Naive thymus-derived CD4-positive, alpha-beta T cell (primary cell): ENCODE measurements around the gene ABCG4. TPM values are rescaled to one million over a fixed set of nuclear protein-coding genes. Genes with fewer than 3 reads are reported as not detected.
A peak's percentile ranks its signal among the peaks of the same experiment; 100 is the strongest.

ENCODE experiments used
- ATAC-seq: fragments of 150-1000 bp; cut with Tn5 transposase; 2 replicates; pipeline ENCODE4 v1.10.0; 2021; ENCODE audit warnings: mild to moderate bottlenecking, moderate library complexity
- CTCF ChIA-PET: fragments of 350-600 bp; sonication (Branson Sonifier 250); formaldehyde crosslinking; loops from one replicate; lab custom pipeline; 2021; ENCODE audit warnings: antibody characterized with exemption; lab: Charles Lee
- POLR2A ChIA-PET: fragments of 350-600 bp; sonication (Branson Sonifier 250); formaldehyde crosslinking; loops from one replicate; lab custom pipeline; 2021; ENCODE audit warnings: antibody characterized with exemption, inconsistent platforms; lab: Charles Lee
- DNase-seq, 9 donors: peaks; one replicate each; pipeline versions ENCODE4 v3.0.0 to v3.0.0-alpha.2; 2020 to 2022; ENCODE audit warnings: mixed read lengths in 1 of 9
- H3K27ac ChIP-seq: one replicate; pipeline ENCODE4 v1.7.0; 2013; ENCODE audit warnings: mild to moderate bottlenecking, low read depth, low read length, moderate library complexity
- H3K27me3 ChIP-seq, 2 donors: one replicate each; pipeline ENCODE4 v1.7.0; 2013; ENCODE audit warnings: low read length in 2 of 2, mild to moderate bottlenecking in 2 of 2, moderate library complexity in 2 of 2; ENCODE audit not compliant: control insufficient read depth in 2 of 2, insufficient read depth in 2 of 2
- H3K36me3 ChIP-seq, 3 experiments: 1 replicate in 2 of 3; 2 replicates in 1 of 3; pipeline ENCODE4 v1.7.0; 2013; ENCODE audit warnings: low read length in 3 of 3, mild to moderate bottlenecking in 3 of 3, moderate library complexity in 1 of 3; ENCODE audit not compliant: insufficient read depth in 3 of 3, control insufficient read depth in 2 of 3
- H3K4me1 ChIP-seq, 2 donors: one replicate each; pipeline ENCODE4 v1.7.0; 2013; ENCODE audit warnings: low read length in 2 of 2, mild to moderate bottlenecking in 2 of 2, moderate library complexity in 1 of 2; ENCODE audit not compliant: control insufficient read depth in 2 of 2, insufficient read depth in 2 of 2
- H3K4me3 ChIP-seq: 2 replicates; pipeline ENCODE4 v1.7.0; 2013; ENCODE audit warnings: mild to moderate bottlenecking, low read length
- H3K9me3 ChIP-seq, 3 experiments: 1 replicate in 2 of 3; 2 replicates in 1 of 3; pipeline ENCODE4 v1.7.0; 2013; ENCODE audit warnings: low read length in 3 of 3; ENCODE audit not compliant: control insufficient read depth in 2 of 3
- H3K27ac Mint-ChIP-seq, 9 donors: one replicate each; pipeline ENCODE4 v1.8.0; 2020 to 2022; ENCODE audit warnings: mixed read lengths in 9 of 9, mild to moderate bottlenecking in 8 of 9, moderate library complexity in 5 of 9, inconsistent platforms in 2 of 9
- H3K27me3 Mint-ChIP-seq, 5 donors: one replicate each; pipeline ENCODE4 v1.8.0; 2021 to 2022; ENCODE audit warnings: mixed read lengths in 5 of 5, mild to moderate bottlenecking in 1 of 5
- H3K36me3 Mint-ChIP-seq, 5 donors: one replicate each; pipeline ENCODE4 v1.8.0; 2020 to 2022; ENCODE audit warnings: mixed read lengths in 5 of 5, mild to moderate bottlenecking in 3 of 5, inconsistent platforms in 1 of 5
- H3K4me1 Mint-ChIP-seq, 7 donors: one replicate each; pipeline ENCODE4 v1.8.0; 2020 to 2022; ENCODE audit warnings: mixed read lengths in 7 of 7, mild to moderate bottlenecking in 3 of 7, inconsistent platforms in 1 of 7
- H3K4me3 Mint-ChIP-seq, 10 donors: one replicate each; pipeline ENCODE4 v1.8.0; 2020 to 2022; ENCODE audit warnings: mild to moderate bottlenecking in 10 of 10, mixed read lengths in 10 of 10, moderate library complexity in 6 of 10, inconsistent platforms in 2 of 10
- H3K9me3 Mint-ChIP-seq, 11 donors: one replicate each; pipeline ENCODE4 v1.8.0; 2020 to 2022; ENCODE audit warnings: mixed read lengths in 11 of 11, mild to moderate bottlenecking in 4 of 11, inconsistent platforms in 1 of 11, moderate library complexity in 1 of 11
- intact Hi-C, 2 donors: fragments of 100-400 bp; cut with micrococcal nuclease; formaldehyde crosslinking; loops; one replicate each; pipeline ENCODE4 v1.15.1; 2023
- polyA plus RNA-seq, 2 donors: library from polyadenylated mRNA; unstranded; fragments of 300-500 nt; fragmentation: Illumina TruSeq; gene quantifications; one replicate each; pipeline ENCODE4 v1.2.3, GENCODE V29; 2021
- total RNA-seq, 6 experiments: library from RNA in 5 of 6; stranded (reverse) in 5 of 6; gene quantifications; 1 replicate in 5 of 6; 2 replicates in 1 of 6; pipeline ENCODE4 v1.2.3 and lab custom pipeline; 2021 to 2026

The ABCG4 gene
- total and polyA plus RNA-seq, 7 experiments from 2014 or later, result 0.13 TPM; not detected in 6

GRCh38 chr11:119204066-119204465 is 55.2 kb downstream of the ABCG4 start:
- Histone ChIP-seq H3K27ac (no peak overlapping the region), H3K4me3 (no peak overlapping the region), H3K4me1 (peaks cover 7 to 17% of the 10 kb centered on the region in 2 donors), H3K36me3 (peaks cover 0 to 4% (median 0%) of the 10 kb centered on the region in 3 experiments), H3K9me3 (no peaks in the 10 kb centered on the region), H3K27me3 (no peaks in the 10 kb centered on the region)
- ATAC-seq (no peak), DNase-seq (no peak)
- Mint-ChIP-seq H3K4me1 (peaks cover 10 to 33% (median 27%) of the 10 kb centered on the region in 7 donors), H3K9me3 (no peaks in the 10 kb centered on the region), H3K27me3 (peaks cover 0 to 3% (median 0%) of the 10 kb centered on the region in 5 donors), H3K27ac (peak overlapping the region in 1 of 9 donors; percentile 72), H3K36me3 (peaks cover 0 to 5% (median 0%) of the 10 kb centered on the region in 5 donors), H3K4me3 (no peak overlapping the region)
- POLR2A ChIA-PET, result interaction anchor here (0.8 to 2.3 kb wide), 5 partner anchors 12 to 147 kb away, joined by 3 to 11 read pairs (median 6); partner anchors contain the start of gene HYOU1
- intact Hi-C loops, result loop anchor here in 1 of 2 donors (2.0 kb wide), 1 partner anchor 137 kb away; the partner anchor contains the start of gene VPS11
- CTCF ChIA-PET, result interaction anchor here (1.0 to 4.6 kb wide), 4 partner anchors 59 to 119 kb away, joined by 5 to 64 read pairs (median 26); no protein-coding TSS in a partner anchor

DNA sequence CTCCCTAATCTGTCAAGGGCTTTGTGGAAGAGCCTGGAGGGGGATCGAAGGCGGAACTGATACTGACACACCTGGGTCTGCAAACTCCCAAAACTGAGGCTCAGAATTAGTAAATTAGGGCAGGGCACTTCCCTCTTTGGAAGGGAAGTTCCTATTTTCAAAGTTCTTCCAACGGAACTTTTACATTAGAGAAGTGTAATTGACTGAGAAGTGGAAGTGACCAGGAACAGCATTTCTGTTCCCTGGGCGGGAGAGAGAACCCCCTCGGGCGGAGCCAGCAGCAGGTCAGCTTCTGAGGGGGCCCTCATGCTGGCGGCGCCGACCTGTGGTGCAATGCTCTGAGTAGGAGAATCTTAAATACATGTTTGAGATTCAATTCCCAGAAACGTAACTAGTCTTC is 56.2 kb downstream of the ABCG4 start:
- intact Hi-C loops, result loop anchor here (1.0 to 5.0 kb wide), 7 partner anchors 37 to 176 kb away; partner anchors contain the start of genes SLC37A4 (in 1 of the 2), USP2 (in 1 of the 2) and VPS11 (in 1 of the 2)
- POLR2A ChIA-PET, result interaction anchor here (0.6 to 3.4 kb wide), 14 partner anchors 12 to 265 kb away, joined by 3 to 30 read pairs (median 8); no protein-coding TSS in a partner anchor
- H3K36me3 ChIP-seq, result peaks cover 0 to 4% (median 0%) of the 10 kb centered on the region in 3 experiments
- no peaks in the 10 kb centered on the region for H3K27me3 ChIP-seq
- peak overlapping the region in 9 of 10 donors; percentile 12 to 99 (median 82) for H3K4me3 Mint-ChIP-seq
- peak overlapping the region in 5 of 9 donors; percentile 26 to 90 (median 72) for H3K27ac Mint-ChIP-seq
- peaks cover 0 to 5% (median 0%) of the 10 kb centered on the region in 5 donors for H3K36me3 Mint-ChIP-seq
- H3K4me1 Mint-ChIP-seq, result peaks cover 18 to 44% (median 37%) of the 10 kb centered on the region in 7 donors
- CTCF ChIA-PET, result interaction anchor here (0.8 to 4.6 kb wide), 9 partner anchors 22 to 118 kb away, joined by 4 to 64 read pairs (median 7); no protein-coding TSS in a partner anchor
- no peak overlapping the region for H3K4me3 ChIP-seq
- H3K9me3 Mint-ChIP-seq, result no peaks in the 10 kb centered on the region
- peaks cover 7 to 22% of the 10 kb centered on the region in 2 donors for H3K4me1 ChIP-seq
- H3K27ac ChIP-seq, result no peak overlapping the region
- no peaks in the 10 kb centered on the region for H3K9me3 ChIP-seq
- DNase-seq, result no peak
- ATAC-seq, result no peak
- peaks cover 0 to 3% (median 0%) of the 10 kb centered on the region in 5 donors for H3K27me3 Mint-ChIP-seq

DNA sequence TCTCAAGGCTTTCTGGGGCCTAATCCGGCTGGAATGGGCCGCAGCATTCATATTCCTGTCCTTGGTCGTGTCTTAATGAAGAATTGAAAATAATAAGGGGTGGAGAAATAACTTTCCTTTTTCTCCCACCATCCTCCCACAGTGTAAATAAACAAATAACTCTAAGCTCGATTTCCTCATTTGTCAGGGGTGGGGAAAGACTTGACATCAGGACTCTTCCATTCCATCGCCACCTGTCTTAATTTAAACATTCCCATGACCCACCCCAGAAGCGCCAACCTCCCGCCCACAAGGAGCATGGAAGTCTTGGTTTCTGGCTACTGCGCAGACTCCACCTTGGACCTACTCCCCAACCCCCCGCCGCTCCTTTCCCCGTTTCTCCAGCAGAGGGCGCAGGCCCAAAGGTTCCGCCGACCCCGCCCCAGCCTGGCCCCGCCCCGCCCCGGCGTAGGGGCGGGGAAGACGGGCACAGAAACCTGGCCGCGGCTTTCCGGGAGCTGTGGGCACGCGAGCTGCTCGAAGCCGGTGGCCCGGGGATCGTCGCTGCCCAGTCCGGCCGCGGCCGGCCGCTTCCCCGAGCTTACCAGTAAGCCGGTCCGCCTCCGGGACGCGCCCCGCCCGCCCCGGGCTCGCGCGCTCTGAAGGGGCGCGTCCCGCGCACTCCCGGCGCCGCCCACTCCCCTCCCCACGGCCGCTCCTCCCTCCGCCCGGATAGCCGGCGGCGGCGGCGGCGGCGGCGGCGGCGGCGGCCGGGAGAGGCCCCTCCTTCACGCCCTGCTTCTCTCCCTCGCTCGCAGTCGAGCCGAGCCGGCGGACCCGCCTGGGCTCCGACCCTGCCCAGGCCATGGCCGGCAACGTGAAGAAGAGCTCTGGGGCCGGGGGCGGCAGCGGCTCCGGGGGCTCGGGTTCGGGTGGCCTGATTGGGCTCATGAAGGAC is 57.0 kb downstream of the ABCG4 start, which contains the start of gene CBL:
Gene CBL (plus strand): TSS at position 766 of the 937 bp plus-strand sequence. CDS start 79 bp downstream, at position 845.
- POLR2A ChIA-PET, result interaction anchor here (0.5 to 3.4 kb wide), 20 partner anchors 9 to 266 kb away, joined by 3 to 30 read pairs (median 4); partner anchors contain the start of gene RNF26
- Histone ChIP-seq H3K4me3 (peak within 1 kb of the TSS; percentile 88), H3K27ac (peak within 1 kb of the TSS; percentile 91), H3K4me1 (peaks cover 7 to 23% of the 10 kb centered on the region in 2 donors), H3K9me3 (no peaks in the 10 kb centered on the region), H3K27me3 (no peaks in the 10 kb centered on the region), H3K36me3 (peaks cover 0 to 4% (median 0%) of the 10 kb centered on the region in 3 experiments)
- CTCF ChIA-PET, result interaction anchor here (0.6 to 4.6 kb wide), 24 partner anchors 9 to 187 kb away, joined by 3 to 64 read pairs (median 4); partner anchors contain the start of genes DPAGT1, RPS25 and TRAPPC4
- peaks cover 18 to 49% (median 41%) of the 10 kb centered on the region in 7 donors for H3K4me1 Mint-ChIP-seq
- peak within 1 kb of the TSS; percentile 86 to 98 (median 94) for H3K27ac Mint-ChIP-seq
- H3K4me3 Mint-ChIP-seq, result peak within 1 kb of the TSS; percentile 88 to 100 (median 98)
- H3K27me3 Mint-ChIP-seq, result peaks cover 0 to 3% (median 0%) of the 10 kb centered on the region in 5 donors
- intact Hi-C loops, result loop anchor here (1.0 to 5.0 kb wide), 12 partner anchors 17 to 188 kb away; partner anchors contain the start of genes NLRX1 (in 1 of the 2), RPS25 (in 1 of the 2), SLC37A4 (in 1 of the 2) and TRAPPC4 (in 1 of the 2)
- ATAC-seq (peak; percentile 97), DNase-seq (peak; percentile 83 to 99 (median 93))
- H3K36me3 Mint-ChIP-seq, result peaks cover 0 to 5% (median 0%) of the 10 kb centered on the region in 5 donors
- H3K9me3 Mint-ChIP-seq, result no peaks in the 10 kb centered on the region

DNA sequence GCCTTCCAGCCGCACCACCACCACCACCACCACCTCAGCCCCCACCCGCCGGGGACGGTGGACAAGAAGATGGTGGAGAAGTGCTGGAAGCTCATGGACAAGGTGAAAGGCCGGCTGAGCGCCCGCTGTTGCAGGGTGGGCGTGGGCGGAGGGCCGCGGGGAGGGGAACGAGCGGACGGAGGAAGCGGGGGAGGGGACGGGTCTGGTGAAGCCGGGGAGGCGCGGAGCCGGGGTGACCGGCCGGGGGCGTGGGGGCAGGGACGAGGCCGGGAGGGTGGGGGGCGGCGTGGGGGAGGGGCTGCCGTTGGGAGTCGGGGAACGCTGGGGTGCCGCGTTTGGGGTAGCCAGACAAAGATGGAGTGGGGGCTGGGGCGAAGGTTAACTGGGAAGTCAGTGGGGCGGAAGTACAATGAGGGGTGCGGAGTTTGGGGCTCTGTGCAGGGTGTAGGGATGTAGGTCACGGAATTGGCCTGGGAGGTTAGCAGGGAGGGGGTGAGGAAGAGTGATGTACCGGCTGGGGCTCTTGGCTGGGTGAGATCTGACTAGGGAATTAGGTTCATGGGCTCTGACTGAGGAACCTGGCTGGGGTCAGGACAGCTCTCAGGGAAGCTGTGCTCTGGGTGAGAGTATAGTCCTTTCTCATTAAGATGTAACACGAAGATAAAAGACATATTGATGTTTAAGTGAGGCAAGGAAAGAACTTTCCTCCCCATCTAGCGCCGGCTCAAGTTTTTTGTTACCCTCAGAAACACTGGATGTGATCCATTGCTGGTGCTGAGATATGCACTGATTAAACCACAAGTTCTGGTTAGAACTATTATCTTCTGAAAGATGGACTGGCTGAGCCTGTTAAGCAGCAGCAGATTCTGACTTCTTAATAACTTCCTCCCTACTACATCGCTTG is 57.9 kb downstream of the ABCG4 start:
- peaks cover 7 to 23% of the 10 kb centered on the region in 2 donors for H3K4me1 ChIP-seq
- POLR2A ChIA-PET, result interaction anchor here (0.5 to 3.4 kb wide), 19 partner anchors 8 to 131 kb away, joined by 3 to 30 read pairs (median 4); partner anchors contain the start of gene RNF26
- peaks cover 18 to 58% (median 42%) of the 10 kb centered on the region in 7 donors for H3K4me1 Mint-ChIP-seq

GRCh38 chr11:119207415-119207960 is 58.6 kb downstream of the ABCG4 start:
- Mint-ChIP-seq H3K36me3 (peaks cover 0 to 5% (median 0%) of the 10 kb centered on the region in 5 donors), H3K27me3 (no peaks in the 10 kb centered on the region), H3K4me3 (peak overlapping the region; percentile 88 to 100 (median 98)), H3K9me3 (no peaks in the 10 kb centered on the region), H3K27ac (peak overlapping the region; percentile 86 to 98 (median 94)), H3K4me1 (peaks cover 18 to 58% (median 42%) of the 10 kb centered on the region in 7 donors)
- H3K4me1 ChIP-seq, result peaks cover 7 to 23% of the 10 kb centered on the region in 2 donors
- ChIA-PET CTCF (interaction anchor here (0.6 to 4.6 kb wide), 9 partner anchors 11 to 130 kb away, joined by 3 to 64 read pairs (median 6); no protein-coding TSS in a partner anchor), POLR2A (interaction anchor here (0.6 to 3.4 kb wide), 10 partner anchors 21 to 113 kb away, joined by 4 to 30 read pairs (median 8); no protein-coding TSS in a partner anchor)
- ATAC-seq, result no peak
- H3K27me3 ChIP-seq, result no peaks in the 10 kb centered on the region
- peak overlapping the region; percentile 88 for H3K4me3 ChIP-seq
- intact Hi-C loops, result loop anchor here (2.0 to 5.0 kb wide), 5 partner anchors 15 to 130 kb away; partner anchors contain the start of gene NLRX1 (in 1 of the 2)
- H3K27ac ChIP-seq, result peak overlapping the region; percentile 91
- peaks cover 0 to 4% (median 0%) of the 10 kb centered on the region in 3 experiments for H3K36me3 ChIP-seq
- H3K9me3 ChIP-seq, result no peaks in the 10 kb centered on the region
- peak in 1 of 9 donors; percentile 20 for DNase-seq

More for the DNA sequence above, 57.9 kb downstream of the ABCG4 start:
- Histone ChIP-seq H3K4me3 (peak overlapping the region; percentile 88), H3K27ac (peak overlapping the region; percentile 91), H3K9me3 (no peaks in the 10 kb centered on the region), H3K36me3 (peaks cover 0 to 4% (median 0%) of the 10 kb centered on the region in 3 experiments), H3K27me3 (no peaks in the 10 kb centered on the region)
- CTCF ChIA-PET, result interaction anchor here (0.6 to 4.6 kb wide), 22 partner anchors 9 to 188 kb away, joined by 3 to 64 read pairs (median 4); partner anchors contain the start of genes DPAGT1, RPS25 and TRAPPC4
- DNase-seq, result peak in 8 of 9 donors; percentile 28 to 81 (median 36)
- intact Hi-C loops, result loop anchor here (1.0 to 5.0 kb wide), 8 partner anchors 16 to 188 kb away; partner anchors contain the start of genes NLRX1 (in 1 of the 2), RPS25 (in 1 of the 2) and TRAPPC4 (in 1 of the 2)
- ATAC-seq, result no peak
- Mint-ChIP-seq H3K27me3 (no peaks in the 10 kb centered on the region), H3K9me3 (no peaks in the 10 kb centered on the region), H3K36me3 (peaks cover 0 to 5% (median 0%) of the 10 kb centered on the region in 5 donors), H3K4me3 (peak overlapping the region; percentile 88 to 100 (median 98)), H3K27ac (peak overlapping the region; percentile 86 to 98 (median 94))
